PC-9 (cell line): Measurements from ENCODE around the gene RNH1.

ENCODE experiments used
- CTCF ChIP-seq: fragments of 200-600 bp; sonication (generic); conservative IDR thresholded peaks from 2 replicates; pipeline ENCODE4 v1.6.1; 2017; ENCODE audit warnings: mixed run types, antibody characterized with exemption, mild to moderate bottlenecking, moderate library complexity
- EZH2 ChIP-seq: fragments of 200-600 bp; sonication (generic); IDR thresholded peaks from 2 replicates; pipeline ENCODE4 v1.8.0; 2017; ENCODE audit warnings: antibody characterized with exemption, low read depth

- TF ChIP-seq CTCF = no peak
- no peak for TF ChIP-seq EZH2
These were observed 19.4 kb downstream of the RNH1 start for GRCh38 chr11:487571-488021.
